ENCODE measurements around the gene RAET1L.

GRCh38 chr6:150030611-150031010, 5.3 kb upstream of the RAET1L start:
- TF ChIP-seq POLR2A (IDR thresholded peaks at IDR 0.05; ENCODE audit: low read depth) (no peak), CTCF (IDR thresholded peaks at IDR 0.05) (no peak), EP300 (IDR thresholded peaks at IDR 0.05) (no peak)
